ENCODE measurements around the gene LCN12. TPM values are rescaled to one million over a fixed set of nuclear protein-coding genes. Genes with fewer than 3 reads are reported as not detected.

Gene LCN12
- total and polyA plus RNA-seq, 3 donors from 2014 or later: 11.5 to 27.8 (median 27.1) TPM

GRCh38 chr9:136969774-136970173 is 17.7 kb downstream of the LCN12 start:
- no peak for DNase-seq
- Histone ChIP-seq H3K9me3 (no peaks in the 10 kb centered on the region), H3K27me3 (no peaks in the 10 kb centered on the region), H3K27ac (peak overlapping the region; percentile 57 to 76), H3K36me3 (ENCODE audit: low read depth, missing control alignments) (no peaks in the 10 kb centered on the region), H3K4me3 (no peak overlapping the region), H3K4me1 (peaks cover 72% of the 10 kb centered on the region)
- WGBS, 2 donors: 27 to 45% methylated on average over 2 to 5 of the region's 5 CpGs
- intact Hi-C loops (cut with DNase I; ENCODE audit: low total_unique reads): no loop called here
- TF ChIP-seq POLR2A (IDR thresholded peaks at IDR 0.05): no peak

GRCh38 chr9:136970361-136970760 is 18.3 kb downstream of the LCN12 start:
- DNase-seq: no peak
- TF ChIP-seq CTCF (IDR thresholded peaks at IDR 0.05) (no peak), POLR2A (IDR thresholded peaks at IDR 0.05) (no peak)
- peak overlapping the region in 1 of 2 donors; percentile 76 for H3K27ac ChIP-seq
- no peak overlapping the region for H3K4me3 ChIP-seq
- 76% methylated on average over 11 of the region's 11 CpGs; no CpG with 5 or more reads in 1 of the 2 donors for WGBS, 2 donors
- H3K4me1 ChIP-seq: peaks cover 77% of the 10 kb centered on the region
- intact Hi-C loops (cut with DNase I; ENCODE audit: low total_unique reads): no loop called here
- no peaks in the 10 kb centered on the region for H3K27me3 ChIP-seq
- no peaks in the 10 kb centered on the region for H3K9me3 ChIP-seq
- H3K36me3 ChIP-seq (ENCODE audit: low read depth, missing control alignments): no peaks in the 10 kb centered on the region

- H3K27me3 ChIP-seq: no peaks in the 10 kb centered on the region
- H3K36me3 ChIP-seq (ENCODE audit: low read depth, missing control alignments): no peaks in the 10 kb centered on the region
- peak overlapping the region; percentile 70 to 76 for H3K27ac ChIP-seq
- no peaks in the 10 kb centered on the region for H3K9me3 ChIP-seq
- intact Hi-C loops (cut with DNase I; ENCODE audit: low total_unique reads): no loop called here
- WGBS, 2 donors: 37 to 59% methylated on average over 9 to 14 of the region's 14 CpGs
- H3K4me3 ChIP-seq: no peak overlapping the region
- DNase-seq: no peak
- peaks cover 81% of the 10 kb centered on the region for H3K4me1 ChIP-seq
- no peak for TF ChIP-seq POLR2A (IDR thresholded peaks at IDR 0.05)
- TF ChIP-seq CTCF (IDR thresholded peaks at IDR 0.05): no peak
Observed at GRCh38 chr9:136971746-136972145, 19.7 kb downstream of the LCN12 start.

GRCh38 chr9:136972335-136972734 is 20.3 kb downstream of the LCN12 start:
- no peaks in the 10 kb centered on the region for H3K27me3 ChIP-seq
- no peak for DNase-seq

GRCh38 chr9:136972743-136973142 is 20.7 kb downstream of the LCN12 start:
- peak overlapping the region; percentile 70 to 76 for H3K27ac ChIP-seq
- no peaks in the 10 kb centered on the region for H3K27me3 ChIP-seq
- no peak overlapping the region for H3K4me3 ChIP-seq
- DNase-seq: no peak
- 32 to 52% methylated on average over 11 to 13 of the region's 13 CpGs for WGBS, 2 donors
- intact Hi-C loops (cut with DNase I; ENCODE audit: low total_unique reads): no loop called here
- TF ChIP-seq CTCF (IDR thresholded peaks at IDR 0.05) (no peak), POLR2A (IDR thresholded peaks at IDR 0.05) (no peak)
- H3K36me3 ChIP-seq (ENCODE audit: low read depth, missing control alignments): no peaks in the 10 kb centered on the region
- no peaks in the 10 kb centered on the region for H3K9me3 ChIP-seq
- peaks cover 85% of the 10 kb centered on the region for H3K4me1 ChIP-seq

More at GRCh38 chr9:136972335-136972734, 20.3 kb downstream of the LCN12 start:
- H3K4me3 ChIP-seq: no peak overlapping the region
- H3K9me3 ChIP-seq: no peaks in the 10 kb centered on the region
- H3K27ac ChIP-seq: peak overlapping the region; percentile 70 to 76
- intact Hi-C loops (cut with DNase I; ENCODE audit: low total_unique reads): no loop called here
- H3K36me3 ChIP-seq (ENCODE audit: low read depth, missing control alignments): no peaks in the 10 kb centered on the region
- 70 to 71% methylated on average over 2 to 11 of the region's 11 CpGs for WGBS, 2 donors
- peaks cover 85% of the 10 kb centered on the region for H3K4me1 ChIP-seq
- TF ChIP-seq CTCF (IDR thresholded peaks at IDR 0.05) (no peak), POLR2A (IDR thresholded peaks at IDR 0.05) (no peak)
